ENCODE data around the gene HIC1. TPM values are rescaled to one million over a fixed set of nuclear protein-coding genes. Genes with fewer than 3 reads are reported as not detected.

The HIC1 gene
- total and polyA plus RNA-seq, 3 experiments from 2014 or later: 1.3 to 42.7 (median 39.5) TPM

DNA sequence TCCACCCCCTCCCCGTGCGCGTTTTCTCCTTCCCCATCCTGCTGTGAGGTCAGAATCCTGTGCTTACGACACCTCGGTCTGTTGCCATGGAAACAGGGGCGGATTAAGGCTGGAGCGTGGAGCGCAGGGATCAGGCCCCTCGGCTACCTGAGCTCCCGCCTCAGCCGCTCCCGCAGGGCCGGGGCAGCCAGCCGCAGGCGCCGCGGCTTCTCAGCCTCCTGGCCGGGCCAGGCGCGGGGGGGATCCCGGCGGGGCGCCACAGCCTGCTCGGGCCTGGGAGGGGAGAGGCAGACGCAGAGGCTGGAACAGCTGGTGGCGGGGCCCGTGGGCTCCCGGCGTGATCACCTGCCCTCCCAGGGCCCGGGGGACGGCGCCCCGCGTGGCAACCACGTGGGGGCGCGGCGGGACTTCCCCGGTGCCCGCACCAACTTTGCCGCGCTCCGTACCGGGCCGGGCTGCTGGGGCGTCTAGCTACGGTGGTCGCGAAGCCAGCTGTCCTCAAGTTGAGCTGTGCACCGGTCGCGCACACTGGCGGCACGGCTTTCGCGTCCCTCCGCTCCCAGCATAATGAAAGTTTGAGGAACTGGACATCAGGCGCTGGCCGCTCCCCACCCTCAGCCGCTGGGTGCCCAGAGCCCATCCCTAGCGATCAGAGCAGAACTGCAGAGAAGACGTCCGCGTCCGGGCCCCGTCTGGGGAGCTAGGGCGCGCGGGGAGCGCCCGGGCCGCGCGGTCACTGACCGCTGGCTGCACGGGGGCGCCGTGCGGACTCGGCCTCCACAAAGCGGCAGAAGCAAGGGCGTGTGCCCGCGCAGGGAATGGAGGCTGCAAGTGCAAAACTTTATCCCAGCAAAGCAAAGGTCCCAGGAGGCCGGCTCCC lies 31.0 kb upstream of the HIC1 start:
- Mint-ChIP-seq H3K4me1 (peaks cover 12 to 34% (median 20%) of the 10 kb centered on the region in 3 donors), H3K27ac (peak overlapping the region in 2 of 8 donors; percentile 55 to 58), H3K4me3 (peak overlapping the region; percentile 72 to 82 (median 76)), H3K9me3 (no peaks in the 10 kb centered on the region), H3K36me3 (no peaks in the 10 kb centered on the region), H3K27me3 (peaks cover 35 to 37% of the 10 kb centered on the region in 2 donors)
- no peaks in the 10 kb centered on the region for H3K9me3 ChIP-seq (ENCODE audit: low read length)
- H3K27ac ChIP-seq (ENCODE audit: low read depth, low read length): no peak overlapping the region
- ChIA-PET CTCF (interaction anchor here (0.8 to 2.7 kb wide), 5 partner anchors 10 to 375 kb away, joined by 3 to 13 read pairs (median 5); partner anchors contain the start of gene HIC1), POLR2A (interaction anchor here (0.6 to 1.0 kb wide), 2 partner anchors 26 to 307 kb away, joined by 3 read pairs; no protein-coding TSS in a partner anchor)
- H3K27me3 ChIP-seq (ENCODE audit: insufficient read depth, low read length, poor library complexity, severe bottlenecking): peaks cover 16% of the 10 kb centered on the region
- no peaks in the 10 kb centered on the region for H3K36me3 ChIP-seq (ENCODE audit: insufficient read depth, low read length)
- peak overlapping the region; percentile 50 for H3K4me3 ChIP-seq (ENCODE audit: low read length)
- DNase-seq: peak; percentile 19 to 68 (median 44)
- H3K4me1 ChIP-seq (ENCODE audit: insufficient read depth, low read length): peaks cover 22% of the 10 kb centered on the region

DNA sequence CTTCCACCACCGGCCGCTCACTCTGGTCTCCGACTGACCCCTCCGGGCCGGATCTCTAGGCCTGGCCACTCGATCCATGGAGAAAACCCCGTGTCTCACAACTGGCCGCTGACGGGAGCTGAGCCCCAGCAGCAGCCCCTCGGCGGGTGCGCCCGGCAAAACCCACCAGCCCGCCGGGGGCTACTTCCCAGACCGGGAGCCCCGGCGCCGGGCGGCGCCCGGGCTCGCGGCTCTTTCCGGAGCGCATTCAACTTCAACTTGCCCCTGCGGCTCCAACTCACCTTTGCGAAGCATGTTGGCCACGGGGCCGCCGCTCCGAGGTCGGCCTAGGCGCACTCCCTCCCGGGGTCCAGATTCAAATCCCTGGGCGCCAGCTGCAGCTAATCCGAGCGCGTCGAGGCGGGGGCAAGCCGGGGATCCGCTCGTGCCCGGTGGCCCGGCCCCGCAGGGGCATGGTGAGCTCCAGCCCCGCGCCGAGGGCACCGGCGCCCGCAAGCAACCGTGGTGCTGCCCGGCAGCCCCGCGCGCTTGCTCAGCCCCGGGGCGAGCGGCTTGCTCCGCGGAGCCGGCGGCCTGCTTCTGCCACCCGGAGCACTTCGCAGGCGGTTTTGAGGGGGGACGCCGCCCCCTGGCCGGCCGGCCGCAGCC lies 30.2 kb upstream of the HIC1 start:
- Mint-ChIP-seq H3K4me3 (peak overlapping the region in 6 of 7 donors; percentile 63 to 86 (median 76)), H3K36me3 (no peaks in the 10 kb centered on the region), H3K27ac (no peak overlapping the region), H3K9me3 (no peaks in the 10 kb centered on the region), H3K4me1 (peaks cover 12 to 36% (median 20%) of the 10 kb centered on the region in 3 donors), H3K27me3 (peaks cover 29 to 31% of the 10 kb centered on the region in 2 donors)
- POLR2A ChIA-PET: interaction anchor here (1.0 to 1.1 kb wide), 3 partner anchors 154 to 308 kb away, joined by 3 to 4 read pairs (median 3); no protein-coding TSS in a partner anchor
- peaks cover 25% of the 10 kb centered on the region for H3K4me1 ChIP-seq (ENCODE audit: insufficient read depth, low read length)
- CTCF ChIA-PET: interaction anchor here (1.2 to 2.7 kb wide), 5 partner anchors 11 to 376 kb away, joined by 3 to 13 read pairs (median 5); partner anchors contain the start of gene HIC1
- DNase-seq: no peak
- peaks cover 16% of the 10 kb centered on the region for H3K27me3 ChIP-seq (ENCODE audit: insufficient read depth, low read length, poor library complexity, severe bottlenecking)
- H3K9me3 ChIP-seq (ENCODE audit: low read length): no peaks in the 10 kb centered on the region
- H3K4me3 ChIP-seq (ENCODE audit: low read length): peak overlapping the region; percentile 50
- H3K27ac ChIP-seq (ENCODE audit: low read depth, low read length): no peak overlapping the region
- no peaks in the 10 kb centered on the region for H3K36me3 ChIP-seq (ENCODE audit: insufficient read depth, low read length)

DNA sequence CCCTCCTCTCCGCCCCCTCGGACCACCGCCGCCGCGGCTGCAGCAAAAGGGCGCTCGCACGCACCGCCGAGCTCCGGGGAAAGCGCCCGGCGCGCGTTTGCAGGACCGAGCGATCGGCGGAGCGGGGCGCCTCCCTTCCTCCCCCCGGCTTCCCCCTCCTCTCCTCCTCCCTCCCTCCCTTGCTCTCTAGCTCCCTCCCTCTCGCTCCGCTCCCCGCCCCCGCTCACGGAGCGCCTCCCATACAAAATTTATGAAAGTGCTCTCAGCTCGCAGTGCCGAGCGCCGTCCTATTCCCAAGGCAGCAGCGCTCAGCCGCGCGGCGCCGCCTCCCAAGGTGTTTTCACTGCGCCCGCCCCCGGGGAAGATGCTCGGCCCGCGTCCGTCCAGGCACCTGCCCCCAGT lies 29.7 kb upstream of the HIC1 start, which contains the start of gene RTN4RL1:
TSS of gene RTN4RL1 (minus strand) at position 115 of the 402 bp plus-strand sequence. CDS start 469 bp downstream, outside the sequence.
- POLR2A ChIA-PET: interaction anchor here (0.6 to 1.1 kb wide), 3 partner anchors 155 to 469 kb away, joined by 3 to 4 read pairs (median 4); no protein-coding TSS in a partner anchor
- CTCF ChIA-PET: interaction anchor here (1.2 to 2.7 kb wide), 5 partner anchors 12 to 376 kb away, joined by 3 to 13 read pairs (median 5); partner anchors contain the start of gene HIC1
- H3K27me3 ChIP-seq (ENCODE audit: insufficient read depth, low read length, poor library complexity, severe bottlenecking): peaks cover 16% of the 10 kb centered on the region
- H3K27ac Mint-ChIP-seq: peak within 1 kb of the TSS in 4 of 8 donors; percentile 23 to 58 (median 49)
- H3K27ac ChIP-seq (ENCODE audit: low read depth, low read length): no peak within 1 kb of the TSS
- H3K4me3 Mint-ChIP-seq: peak within 1 kb of the TSS; percentile 80 to 92 (median 85)
- peaks cover 14 to 40% (median 20%) of the 10 kb centered on the region in 3 donors for H3K4me1 Mint-ChIP-seq
- peak within 1 kb of the TSS; percentile 50 for H3K4me3 ChIP-seq (ENCODE audit: low read length)
- no peaks in the 10 kb centered on the region for H3K9me3 Mint-ChIP-seq
- peak; percentile 62 to 85 (median 65) for DNase-seq
- H3K36me3 ChIP-seq (ENCODE audit: insufficient read depth, low read length): no peaks in the 10 kb centered on the region
- H3K36me3 Mint-ChIP-seq: peaks cover 0 to 3% (median 0%) of the 10 kb centered on the region in 3 donors
- H3K27me3 Mint-ChIP-seq: peaks cover 27 to 31% of the 10 kb centered on the region in 2 donors
- peaks cover 26% of the 10 kb centered on the region for H3K4me1 ChIP-seq (ENCODE audit: insufficient read depth, low read length)
- H3K9me3 ChIP-seq (ENCODE audit: low read length): no peaks in the 10 kb centered on the region

DNA sequence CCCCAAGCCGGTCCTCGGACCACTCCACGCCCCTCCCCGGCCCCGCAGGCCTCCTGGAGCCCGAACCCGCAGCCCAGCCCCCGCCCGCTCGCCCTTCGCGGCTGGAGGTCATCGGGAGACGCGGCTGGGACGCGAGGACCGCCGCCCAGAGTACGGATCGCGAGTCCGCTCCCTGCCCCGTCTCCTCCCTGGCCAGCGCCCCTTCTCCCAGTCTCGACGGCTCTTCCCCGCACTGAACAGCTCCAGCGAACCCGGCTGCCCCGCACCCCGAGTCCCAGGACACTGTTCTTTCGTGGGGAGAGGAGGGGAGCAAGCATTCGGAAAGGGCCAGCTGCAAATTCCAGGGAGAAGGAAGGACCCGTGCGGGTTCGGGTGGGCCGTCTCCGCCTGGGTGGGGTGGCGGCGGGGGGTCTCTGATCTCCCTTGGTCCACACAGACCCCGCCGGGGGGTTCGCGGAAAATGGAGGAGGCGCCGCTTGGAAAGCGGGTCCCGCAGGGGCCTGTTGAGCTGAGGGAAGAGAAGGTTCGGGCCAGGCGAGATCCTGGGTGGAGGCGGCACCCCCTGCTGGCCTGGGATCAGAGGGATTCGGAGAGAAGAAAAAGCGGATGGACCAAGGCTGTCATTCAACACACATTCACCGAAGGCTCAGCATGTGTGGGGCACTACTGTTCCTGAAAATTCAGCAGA lies 29.1 kb upstream of the HIC1 start:
- Histone ChIP-seq H3K27me3 (ENCODE audit: insufficient read depth, low read length, poor library complexity, severe bottlenecking) (peaks cover 16% of the 10 kb centered on the region), H3K4me1 (ENCODE audit: insufficient read depth, low read length) (peaks cover 31% of the 10 kb centered on the region), H3K36me3 (ENCODE audit: insufficient read depth, low read length) (no peaks in the 10 kb centered on the region), H3K9me3 (ENCODE audit: low read length) (no peaks in the 10 kb centered on the region), H3K27ac (ENCODE audit: low read depth, low read length) (no peak overlapping the region), H3K4me3 (ENCODE audit: low read length) (peak overlapping the region; percentile 31)
- DNase-seq: peak in 1 of 5 donors; percentile 23
- Mint-ChIP-seq H3K4me3 (peak overlapping the region; percentile 80 to 92 (median 85)), H3K9me3 (no peaks in the 10 kb centered on the region), H3K36me3 (peaks cover 0 to 7% (median 0%) of the 10 kb centered on the region in 3 donors), H3K27ac (peak overlapping the region in 2 of 8 donors; percentile 23 to 43), H3K27me3 (peaks cover 24 to 31% of the 10 kb centered on the region in 2 donors), H3K4me1 (peaks cover 20 to 44% (median 24%) of the 10 kb centered on the region in 3 donors)
- ChIA-PET POLR2A (interaction anchor here (0.6 to 1.1 kb wide), 3 partner anchors 155 to 469 kb away, joined by 3 to 4 read pairs (median 4); no protein-coding TSS in a partner anchor), CTCF (interaction anchor here (1.2 to 2.7 kb wide), 6 partner anchors 12 to 377 kb away, joined by 3 to 13 read pairs (median 4); partner anchors contain the start of gene HIC1)

DNA sequence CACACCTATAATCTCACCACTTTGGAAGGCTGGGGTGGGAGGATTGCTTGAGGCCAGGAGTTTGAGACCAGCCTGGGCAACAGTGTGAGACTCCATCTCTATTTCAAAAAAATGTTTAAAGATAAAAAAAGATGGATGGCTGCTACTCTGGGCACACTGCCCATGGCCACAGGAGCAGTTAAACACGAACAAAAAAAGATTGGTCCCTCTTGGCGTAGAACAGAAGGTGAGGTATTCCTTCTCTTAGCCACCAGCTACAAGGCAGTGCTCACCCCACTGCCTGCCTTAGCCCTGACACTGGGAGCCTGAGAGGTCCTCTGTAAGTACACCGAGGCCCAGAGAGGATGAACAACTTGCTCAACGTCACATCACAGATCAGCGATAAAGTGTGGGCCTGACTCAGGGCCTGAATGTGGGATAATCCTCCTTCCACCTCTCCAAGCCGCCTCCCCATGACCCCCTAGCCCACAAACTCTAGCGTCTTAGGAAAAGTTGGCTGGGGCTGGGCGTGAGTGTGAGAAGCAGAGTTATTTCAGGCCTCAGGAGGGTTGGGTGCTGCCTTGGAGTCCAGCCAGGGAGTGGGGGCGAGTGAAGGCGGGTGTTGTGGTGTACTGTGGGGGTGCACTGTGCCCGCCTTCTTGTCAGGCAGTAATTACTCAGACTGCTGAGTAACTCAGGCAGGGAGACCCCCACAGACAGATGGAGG lies 27.2 kb upstream of the HIC1 start:
- DNase-seq: no peak
- ChIA-PET POLR2A (interaction anchor here (0.7 kb wide), 1 partner anchor 262 kb away, joined by 5 read pairs; no protein-coding TSS in a partner anchor), CTCF (interaction anchor here (1.2 kb wide), 1 partner anchor 162 kb away, joined by 3 read pairs; no protein-coding TSS in a partner anchor)
- Histone ChIP-seq H3K4me1 (ENCODE audit: insufficient read depth, low read length) (peaks cover 48% of the 10 kb centered on the region), H3K4me3 (ENCODE audit: low read length) (no peak overlapping the region), H3K27me3 (ENCODE audit: insufficient read depth, low read length, poor library complexity, severe bottlenecking) (peaks cover 16% of the 10 kb centered on the region), H3K36me3 (ENCODE audit: insufficient read depth, low read length) (no peaks in the 10 kb centered on the region), H3K27ac (ENCODE audit: low read depth, low read length) (no peak overlapping the region), H3K9me3 (ENCODE audit: low read length) (no peaks in the 10 kb centered on the region)
- peaks cover 0 to 14% (median 0%) of the 10 kb centered on the region in 3 donors for H3K36me3 Mint-ChIP-seq
- peaks cover 25 to 49% (median 30%) of the 10 kb centered on the region in 3 donors for H3K4me1 Mint-ChIP-seq
- no peak overlapping the region for H3K27ac Mint-ChIP-seq
- peak overlapping the region; percentile 24 to 81 (median 44) for H3K4me3 Mint-ChIP-seq
- H3K9me3 Mint-ChIP-seq: no peaks in the 10 kb centered on the region
- H3K27me3 Mint-ChIP-seq: peaks cover 22 to 25% of the 10 kb centered on the region in 2 donors

DNA sequence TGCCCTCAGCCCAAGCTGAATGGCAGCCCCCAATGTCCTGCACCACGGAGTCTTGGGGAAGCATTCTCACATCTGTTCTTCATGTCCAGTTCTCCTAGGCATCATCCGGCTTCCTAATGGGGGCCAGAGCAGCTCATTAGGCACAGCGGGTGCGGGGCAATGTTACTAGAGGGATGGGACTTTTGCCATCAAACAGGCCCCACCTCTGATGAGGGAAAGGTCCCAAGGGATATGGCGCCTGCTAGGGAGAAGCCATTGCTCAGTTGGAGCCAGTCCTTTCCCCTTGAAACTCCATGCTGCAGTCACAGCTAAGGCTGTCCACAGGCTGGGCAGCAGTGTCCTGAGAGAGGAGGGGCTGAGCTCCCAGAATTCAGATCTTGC lies 26.7 kb upstream of the HIC1 start:
- no peaks in the 10 kb centered on the region for H3K9me3 ChIP-seq (ENCODE audit: low read length)
- H3K4me3 ChIP-seq (ENCODE audit: low read length): no peak overlapping the region
- peaks cover 43% of the 10 kb centered on the region for H3K4me1 ChIP-seq (ENCODE audit: insufficient read depth, low read length)
- Mint-ChIP-seq H3K4me3 (peak overlapping the region in 3 of 7 donors; percentile 34 to 81 (median 44)), H3K27ac (no peak overlapping the region), H3K9me3 (no peaks in the 10 kb centered on the region), H3K4me1 (peaks cover 27 to 49% (median 33%) of the 10 kb centered on the region in 3 donors), H3K27me3 (peaks cover 17 to 25% of the 10 kb centered on the region in 2 donors), H3K36me3 (peaks cover 0 to 18% (median under 1%) of the 10 kb centered on the region in 3 donors)
- no peak for DNase-seq
- no peak overlapping the region for H3K27ac ChIP-seq (ENCODE audit: low read depth, low read length)
- H3K36me3 ChIP-seq (ENCODE audit: insufficient read depth, low read length): no peaks in the 10 kb centered on the region
- H3K27me3 ChIP-seq (ENCODE audit: insufficient read depth, low read length, poor library complexity, severe bottlenecking): peaks cover 14% of the 10 kb centered on the region
- ChIA-PET CTCF (interaction anchor here (1.2 to 1.6 kb wide), 2 partner anchors 163 to 217 kb away, joined by 3 to 4 read pairs; no protein-coding TSS in a partner anchor), POLR2A (no interaction called here)
